ENCODE measurements around the gene L1CAM. TPM values are rescaled to one million over a fixed set of nuclear protein-coding genes. Genes with fewer than 3 reads are reported as not detected.

The L1CAM gene
- total and polyA plus RNA-seq, 4 donors, result 0.28 to 0.59 (median 0.39) TPM; not detected in 1

- H3K9ac ChIP-seq (ENCODE audit: low read depth in 1 of 2, low read length in 2 of 2), result no peak overlapping the region
- peaks cover 0 to 3% (median 0%) of the 10 kb centered on the region in 4 donors for H3K27me3 ChIP-seq (ENCODE audit: control insufficient read depth in 4 of 4, insufficient read depth in 4 of 4, low read length in 3 of 4)
- no peaks in the 10 kb centered on the region for H3K9me3 ChIP-seq (ENCODE audit: control insufficient read depth in 4 of 4, low read length in 3 of 4)
- H3K36me3 ChIP-seq (ENCODE audit: control insufficient read depth in 4 of 4, insufficient read depth in 3 of 4, low read depth in 1 of 4, low read length in 3 of 4), result no peaks in the 10 kb centered on the region
- H3K4me3 ChIP-seq (ENCODE audit: low read depth in 1 of 3, low read length in 3 of 3), result no peak overlapping the region
- H3K4me1 ChIP-seq (ENCODE audit: control insufficient read depth in 4 of 4, insufficient read depth in 4 of 4, low read length in 3 of 4), result peaks cover 0 to 2% (median 0%) of the 10 kb centered on the region in 4 donors
- no peak for DNase-seq (ENCODE audit: low spot score)
- TF ChIP-seq ATF3 (IDR thresholded peaks at IDR 0.05), result no peak
- no peak for TF ChIP-seq JUND (IDR thresholded peaks at IDR 0.05)
- TF ChIP-seq ZBTB33 (IDR thresholded peaks at IDR 0.05), result no peak
- TF ChIP-seq TAF1 (conservative IDR thresholded peaks at IDR 0.05), result no peak
- TF ChIP-seq REST (IDR thresholded peaks at IDR 0.05), result no peak
- no peak for TF ChIP-seq HNF4A (conservative IDR thresholded peaks at IDR 0.05)
- no peak for TF ChIP-seq CTCF (IDR thresholded peaks at IDR 0.05; ENCODE audit: low read depth, low read length, missing input control)
- TF ChIP-seq NR2F2 (IDR thresholded peaks at IDR 0.05), result no peak
- no peak for TF ChIP-seq FOXA1 (IDR thresholded peaks at IDR 0.05)
- no peak for TF ChIP-seq GABPA (IDR thresholded peaks at IDR 0.05 in 1 of 2, conservative IDR thresholded peaks at IDR 0.05 in 1 of 2)
- TF ChIP-seq RXRA (IDR thresholded peaks at IDR 0.05), result no peak
- 43% methylated on average over 8 of the region's 8 CpGs for WGBS
- no peak overlapping the region for H3K27ac ChIP-seq (ENCODE audit: low read depth in 1 of 2, low read length in 2 of 2)
These were observed 3.9 kb downstream of the L1CAM start for GRCh38 chrX:153882086-153882498.

- H3K27me3 ChIP-seq (ENCODE audit: control insufficient read depth in 4 of 4, insufficient read depth in 4 of 4, low read length in 3 of 4), result peaks cover 0 to 5% (median 0%) of the 10 kb centered on the region in 4 donors
- H3K27ac ChIP-seq (ENCODE audit: low read depth in 1 of 2, low read length in 2 of 2), result no peak overlapping the region
- H3K4me1 ChIP-seq (ENCODE audit: control insufficient read depth in 4 of 4, insufficient read depth in 4 of 4, low read length in 3 of 4), result peaks cover 0 to 2% (median 0%) of the 10 kb centered on the region in 4 donors
- TF ChIP-seq JUND (IDR thresholded peaks at IDR 0.05) (no peak), FOXA2 (IDR thresholded peaks at IDR 0.05) (no peak), TAF1 (conservative IDR thresholded peaks at IDR 0.05) (no peak), RAD21 (IDR thresholded peaks at IDR 0.05) (no peak)
- no peaks in the 10 kb centered on the region for H3K36me3 ChIP-seq (ENCODE audit: control insufficient read depth in 4 of 4, insufficient read depth in 3 of 4, low read depth in 1 of 4, low read length in 3 of 4)
- no peaks in the 10 kb centered on the region for H3K9me3 ChIP-seq (ENCODE audit: control insufficient read depth in 4 of 4, low read length in 3 of 4)
- no peak overlapping the region for H3K4me3 ChIP-seq (ENCODE audit: low read depth in 1 of 3, low read length in 3 of 3)
- H3K9ac ChIP-seq (ENCODE audit: low read depth in 1 of 2, low read length in 2 of 2), result no peak overlapping the region
- no peak for DNase-seq (ENCODE audit: low spot score)
- 66% methylated on average over 7 of the region's 7 CpGs for WGBS
These were observed 4.7 kb downstream of the L1CAM start for GRCh38 chrX:153881281-153881680.
